ENCODE results near the gene GNPAT. TPM values are rescaled to one million over a fixed set of nuclear protein-coding genes. Genes with fewer than 3 reads are reported as not detected.

The GNPAT gene
- total and polyA plus RNA-seq, 2 of the 4 experiments (the other 2 are of a cell fraction) = 17.2 to 36.0 TPM

DNA sequence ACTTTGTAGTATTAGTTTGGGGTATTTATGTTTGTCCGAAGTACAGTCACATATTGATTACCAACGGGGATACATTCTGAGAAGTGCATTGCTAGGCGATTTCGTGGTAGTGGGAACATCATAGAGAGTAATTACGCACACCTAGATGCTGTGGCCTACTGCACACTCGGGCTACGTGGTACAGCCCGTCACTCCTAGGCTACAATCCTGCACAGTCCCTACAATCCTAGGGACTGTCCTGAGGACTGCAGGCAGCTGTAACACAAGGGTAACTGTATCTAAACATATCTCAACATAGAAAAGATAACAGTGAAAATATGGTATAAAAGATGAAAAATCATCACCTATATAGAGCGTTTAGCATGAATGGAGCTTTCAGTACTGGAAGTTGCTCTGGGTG is 78.1 kb downstream of the GNPAT start:
- no peak for DNase-seq
- H2AK9ac ChIP-seq (replicated peaks; ENCODE audit: low read depth, low read length, poor library complexity) = no peak overlapping the region
- H4K91ac ChIP-seq (ENCODE audit: insufficient read depth, low read depth, low read length) = no peak overlapping the region
- no peak overlapping the region for H2BK20ac ChIP-seq (ENCODE audit: low read depth, low read length)
- H2BK15ac ChIP-seq (ENCODE audit: low read depth, low read length) = no peak overlapping the region
- ATAC-seq (ENCODE audit: low read depth) = no peak
- no peak overlapping the region for H2BK120ac ChIP-seq (ENCODE audit: low read depth, low read length)
- no peak overlapping the region for H2BK5ac ChIP-seq (ENCODE audit: low read depth, low read length, poor library complexity, severe bottlenecking)
- H3K9me1 ChIP-seq (ENCODE audit: insufficient read depth, low read length) = no peaks in the 10 kb centered on the region
- no peak overlapping the region for H4K8ac ChIP-seq (ENCODE audit: low read depth in 2 of 2, low read length in 2 of 2)
- dilution Hi-C loops (cut with HindIII; ENCODE audit: low sequenced_read_pairs, unreplicated experiment) = no loop called here
- H3K27ac ChIP-seq (ENCODE audit: insufficient read depth, low read length) = no peak overlapping the region
- H4K5ac ChIP-seq (ENCODE audit: low read depth, low read length) = no peak overlapping the region
- H3K4me2 ChIP-seq (ENCODE audit: low read depth, low read length) = no peak overlapping the region
- no peak overlapping the region for H3K18ac ChIP-seq (ENCODE audit: low read depth, low read length)
- no peaks in the 10 kb centered on the region for H3K27me3 ChIP-seq (ENCODE audit: control insufficient read depth, insufficient read depth, low read length)
- H2AFZ ChIP-seq (replicated peaks; ENCODE audit: low read length, poor library complexity) = no peak overlapping the region
- intact Hi-C loops (cut with micrococcal nuclease) = no loop called here
- no peak overlapping the region for H2AK5ac ChIP-seq (ENCODE audit: low read depth, low read length)
- no peaks in the 10 kb centered on the region for H3K79me1 ChIP-seq (ENCODE audit: low read depth in 1 of 2, low read length in 2 of 2)
- CTCF ChIA-PET = interaction anchor here (0.6 kb wide), 1 partner anchor 213 kb away, joined by 5 read pairs; no protein-coding TSS in a partner anchor
- H3K14ac ChIP-seq (replicated peaks; ENCODE audit: low read depth, low read length) = no peak overlapping the region
- 87% methylated on average over 5 of the region's 9 CpGs; no CpG with 5 or more reads in 1 of the 2 experiments for WGBS, 2 experiments (ENCODE audit: extremely low coverage in 2 of 2, insufficient read length in 1 of 2)
- H4K20me1 ChIP-seq (ENCODE audit: insufficient read depth, low read length) = no peaks in the 10 kb centered on the region
- TF ChIP-seq NFE2L2 (IDR thresholded peaks at IDR 0.05; ENCODE audit: low read depth, low read length) = no peak
- no peak for TF ChIP-seq RFX5 (IDR thresholded peaks at IDR 0.05; ENCODE audit: low read depth, low read length)
- TF ChIP-seq CHD1 (IDR thresholded peaks at IDR 0.05; ENCODE audit: low read depth, low read length) = no peak
- no peak for TF ChIP-seq MXI1 (IDR thresholded peaks at IDR 0.05; ENCODE audit: borderline replicate concordance, low read depth, low read length)
- TF ChIP-seq CTCF (conservative IDR thresholded peaks at IDR 0.05; ENCODE audit: low read depth, low read length) = no peak
- TF ChIP-seq, protein P1, sequence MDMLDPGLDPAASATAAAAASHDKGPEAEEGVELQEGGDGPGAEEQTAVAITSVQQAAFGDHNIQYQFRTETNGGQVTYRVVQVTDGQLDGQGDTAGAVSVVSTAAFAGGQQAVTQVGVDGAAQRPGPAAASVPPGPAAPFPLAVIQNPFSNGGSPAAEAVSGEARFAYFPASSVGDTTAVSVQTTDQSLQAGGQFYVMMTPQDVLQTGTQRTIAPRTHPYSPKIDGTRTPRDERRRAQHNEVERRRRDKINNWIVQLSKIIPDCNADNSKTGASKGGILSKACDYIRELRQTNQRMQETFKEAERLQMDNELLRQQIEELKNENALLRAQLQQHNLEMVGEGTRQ (IDR thresholded peaks at IDR 0.05; ENCODE audit: low read depth, low read length) = no peak
- TF ChIP-seq, protein P2, sequence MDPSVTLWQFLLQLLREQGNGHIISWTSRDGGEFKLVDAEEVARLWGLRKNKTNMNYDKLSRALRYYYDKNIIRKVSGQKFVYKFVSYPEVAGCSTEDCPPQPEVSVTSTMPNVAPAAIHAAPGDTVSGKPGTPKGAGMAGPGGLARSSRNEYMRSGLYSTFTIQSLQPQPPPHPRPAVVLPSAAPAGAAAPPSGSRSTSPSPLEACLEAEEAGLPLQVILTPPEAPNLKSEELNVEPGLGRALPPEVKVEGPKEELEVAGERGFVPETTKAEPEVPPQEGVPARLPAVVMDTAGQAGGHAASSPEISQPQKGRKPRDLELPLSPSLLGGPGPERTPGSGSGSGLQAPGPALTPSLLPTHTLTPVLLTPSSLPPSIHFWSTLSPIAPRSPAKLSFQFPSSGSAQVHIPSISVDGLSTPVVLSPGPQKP (IDR thresholded peaks at IDR 0.05; ENCODE audit: borderline replicate concordance, low read depth, low read length) = no peak
- TF ChIP-seq BHLHE40 (IDR thresholded peaks at IDR 0.05; ENCODE audit: low read depth, low read length) = no peak
- H3K56ac ChIP-seq (ENCODE audit: extremely low read depth, insufficient read depth, low read length) = no peak overlapping the region
- no peak overlapping the region for H3K23ac ChIP-seq (ENCODE audit: low read depth, low read length)
- no peaks in the 10 kb centered on the region for H3K36me3 ChIP-seq (ENCODE audit: control insufficient read depth, insufficient read depth, low read length)
- H3K9ac ChIP-seq (ENCODE audit: low read depth, low read length) = no peak overlapping the region
- no peak overlapping the region for H3K4ac ChIP-seq (ENCODE audit: low read depth, low read length)
- POLR2A ChIA-PET (ENCODE audit: unreplicated experiment) = no interaction called here
- no peak overlapping the region for H3K4me3 ChIP-seq (ENCODE audit: insufficient read depth, low read depth, low read length)
- in situ Hi-C loops (cut with MboI; ENCODE audit: low sequenced_read_pairs) = no loop called here
- H3K9me3 ChIP-seq (ENCODE audit: control insufficient read depth, insufficient read depth, low read length) = no peaks in the 10 kb centered on the region; the same call in 1 of the 2 replicates
- H3K4me1 ChIP-seq (ENCODE audit: control insufficient read depth, insufficient read depth, low read length) = no peaks in the 10 kb centered on the region
- no TSS peak for BruUV-seq (replicated peaks)
